Measurements from ENCODE around the gene DSCAML1. TPM values are rescaled to one million over a fixed set of nuclear protein-coding genes. Genes with fewer than 3 reads are reported as not detected.

DSCAML1 gene
- total and polyA plus RNA-seq, 5 donors from 2014 or later, result 0.08 to 1.6 (median 0.30) TPM; not detected in 1

GRCh38 chr11:117547195-117547850, 249.7 kb downstream of the DSCAML1 start:
- Histone ChIP-seq H3K27me3 (ENCODE audit: control insufficient read depth, insufficient read depth, low read length) (no peaks in the 10 kb centered on the region), H3K27ac (ENCODE audit: insufficient read depth, low read length, poor library complexity, severe bottlenecking) (no peak overlapping the region), H3K9me3 (ENCODE audit: control insufficient read depth in 2 of 2, low read length in 2 of 2) (no peaks in the 10 kb centered on the region), H3K4me3 (ENCODE audit: low read depth, low read length) (no peak overlapping the region), H3K4me1 (ENCODE audit: control insufficient read depth, insufficient read depth, low read length, poor library complexity, severe bottlenecking) (no peaks in the 10 kb centered on the region), H3K36me3 (ENCODE audit: control insufficient read depth, insufficient read depth, low read length) (no peaks in the 10 kb centered on the region)
- no peak overlapping the region for H3K4me3 Mint-ChIP-seq
- no peaks in the 10 kb centered on the region for H3K9me3 Mint-ChIP-seq
- H3K36me3 Mint-ChIP-seq, result no peaks in the 10 kb centered on the region
- no peak for ATAC-seq (ENCODE audit: low read depth in 2 of 2)
- peaks cover 8% of the 10 kb centered on the region for H3K27me3 Mint-ChIP-seq
- DNase-seq, result no peak
- no peaks in the 10 kb centered on the region for H3K4me1 Mint-ChIP-seq
- no peak overlapping the region for H3K27ac Mint-ChIP-seq

DNA sequence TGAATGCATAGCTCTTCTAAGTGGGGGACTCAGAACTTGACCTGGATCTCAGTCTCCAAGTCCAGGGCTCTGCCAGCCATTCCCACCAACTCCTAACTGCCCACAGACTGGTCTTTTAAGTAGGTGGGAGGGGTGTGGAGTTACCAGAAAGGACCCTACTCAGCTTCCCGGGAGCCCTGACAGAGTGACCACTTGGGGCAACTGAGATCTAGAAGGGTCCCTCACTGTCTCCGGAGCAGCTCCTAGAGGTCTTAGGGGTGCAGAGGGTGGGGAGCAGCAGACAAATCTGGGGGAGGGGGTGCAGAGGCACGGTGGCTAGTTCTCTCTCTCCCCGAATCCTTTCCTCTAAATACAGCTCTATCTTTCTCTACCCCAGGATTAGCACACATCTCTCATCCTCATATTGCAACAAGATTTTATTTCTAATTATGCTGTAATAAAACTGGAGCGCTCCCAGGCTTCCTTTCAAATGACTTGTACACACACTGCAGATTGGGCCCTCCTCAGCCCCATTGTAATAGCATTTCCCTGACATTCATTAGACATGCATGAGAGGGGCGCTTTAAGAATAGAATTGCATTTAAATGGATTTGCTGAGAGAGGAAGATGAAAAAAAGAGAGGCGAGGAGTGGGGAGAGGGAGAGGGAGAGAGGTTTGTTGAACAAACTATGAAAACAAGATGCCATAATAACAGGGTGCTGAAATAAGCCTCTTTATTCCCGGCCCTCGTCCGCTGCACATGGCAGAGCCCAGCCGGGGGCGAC, 250.4 kb downstream of the DSCAML1 start:
- Histone ChIP-seq H3K4me3 (ENCODE audit: low read depth, low read length) (no peak overlapping the region), H3K27me3 (ENCODE audit: control insufficient read depth, insufficient read depth, low read length) (no peaks in the 10 kb centered on the region), H3K4me1 (ENCODE audit: control insufficient read depth, insufficient read depth, low read length, poor library complexity, severe bottlenecking) (no peaks in the 10 kb centered on the region), H3K36me3 (ENCODE audit: control insufficient read depth, insufficient read depth, low read length) (no peaks in the 10 kb centered on the region), H3K27ac (ENCODE audit: insufficient read depth, low read length, poor library complexity, severe bottlenecking) (no peak overlapping the region), H3K9me3 (ENCODE audit: control insufficient read depth in 2 of 2, low read length in 2 of 2) (no peaks in the 10 kb centered on the region)
- no peaks in the 10 kb centered on the region for H3K4me1 Mint-ChIP-seq
- H3K9me3 Mint-ChIP-seq, result no peaks in the 10 kb centered on the region
- no peaks in the 10 kb centered on the region for H3K36me3 Mint-ChIP-seq
- H3K27me3 Mint-ChIP-seq, result peaks cover 8% of the 10 kb centered on the region
- no peak for DNase-seq
- peak overlapping the region in 1 of 3 donors; percentile 12 for H3K27ac Mint-ChIP-seq
- no peak overlapping the region for H3K4me3 Mint-ChIP-seq
- ATAC-seq (ENCODE audit: low read depth in 2 of 2), result no peak

DNA sequence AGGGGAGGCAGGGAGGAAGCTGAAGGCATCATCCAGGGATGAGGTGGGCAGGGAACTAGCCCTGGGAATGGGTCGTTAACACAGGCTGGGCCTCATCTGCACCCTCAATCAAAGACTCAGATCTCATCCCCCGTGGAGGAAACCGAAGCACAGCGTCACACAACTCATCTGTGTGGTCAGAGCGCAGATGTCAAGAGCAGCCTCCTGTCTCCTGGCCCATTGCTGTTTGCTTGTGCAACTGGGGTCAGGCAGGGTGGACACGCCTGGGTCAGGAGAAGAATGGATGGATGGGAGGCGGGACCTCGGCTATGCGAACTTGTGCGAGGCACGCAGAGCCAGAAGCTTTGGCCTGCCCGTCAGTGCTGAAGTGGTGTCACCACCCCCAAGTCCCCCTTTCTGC, 251.3 kb downstream of the DSCAML1 start:
- no peaks in the 10 kb centered on the region for H3K4me1 Mint-ChIP-seq
- no peak for ATAC-seq (ENCODE audit: low read depth in 2 of 2)
- H3K27ac ChIP-seq (ENCODE audit: insufficient read depth, low read length, poor library complexity, severe bottlenecking), result no peak overlapping the region
- H3K27me3 ChIP-seq (ENCODE audit: control insufficient read depth, insufficient read depth, low read length), result no peaks in the 10 kb centered on the region
- H3K27ac Mint-ChIP-seq, result no peak overlapping the region
- no peak for DNase-seq
- no peaks in the 10 kb centered on the region for H3K4me1 ChIP-seq (ENCODE audit: control insufficient read depth, insufficient read depth, low read length, poor library complexity, severe bottlenecking)
- H3K4me3 Mint-ChIP-seq, result no peak overlapping the region
- H3K36me3 ChIP-seq (ENCODE audit: control insufficient read depth, insufficient read depth, low read length), result no peaks in the 10 kb centered on the region
- no peak overlapping the region for H3K4me3 ChIP-seq (ENCODE audit: low read depth, low read length)
- H3K9me3 Mint-ChIP-seq, result no peaks in the 10 kb centered on the region
- H3K27me3 Mint-ChIP-seq, result peaks cover 8% of the 10 kb centered on the region
- H3K36me3 Mint-ChIP-seq, result no peaks in the 10 kb centered on the region
- no peaks in the 10 kb centered on the region for H3K9me3 ChIP-seq (ENCODE audit: control insufficient read depth in 2 of 2, low read length in 2 of 2)

DNA sequence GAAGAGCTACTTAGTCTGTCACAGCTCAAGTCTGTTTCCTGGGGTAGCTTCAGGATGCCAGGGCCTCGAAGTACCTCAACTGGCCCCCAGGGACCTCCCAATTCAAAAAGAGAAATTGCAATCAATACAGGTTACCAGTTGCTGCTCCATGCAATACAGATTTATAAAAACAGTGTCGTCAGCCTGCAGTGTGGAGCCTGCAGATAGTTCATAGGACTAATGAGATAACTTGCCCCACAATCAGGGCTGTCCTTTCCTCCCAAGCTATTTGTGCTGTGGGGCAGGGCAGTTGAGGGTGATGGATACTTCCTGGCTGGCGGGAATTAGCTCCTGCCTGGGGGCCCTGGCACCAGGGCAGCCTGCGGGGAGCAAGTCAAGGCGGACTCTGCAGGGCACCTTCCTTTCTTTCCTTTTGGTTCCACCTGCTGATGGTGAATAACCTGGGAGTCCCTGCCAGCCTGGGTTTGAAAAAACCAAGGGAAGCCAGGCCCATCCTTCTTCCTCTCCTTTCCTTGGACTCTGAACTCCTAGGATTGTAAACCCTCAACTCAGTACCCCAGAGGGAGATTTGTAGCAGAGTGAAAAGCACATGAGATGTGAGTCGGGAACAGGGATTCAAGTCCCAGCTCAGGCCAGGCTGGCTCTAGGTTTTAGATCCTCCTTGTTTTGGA, 252.8 kb downstream of the DSCAML1 start:
- H3K4me3 ChIP-seq (ENCODE audit: low read depth, low read length), result no peak overlapping the region
- ATAC-seq (ENCODE audit: low read depth in 2 of 2), result no peak
- H3K27me3 Mint-ChIP-seq, result peaks cover 5% of the 10 kb centered on the region
- peaks cover 0 to 2% (median 0%) of the 10 kb centered on the region in 7 donors for H3K9me3 Mint-ChIP-seq
- no peaks in the 10 kb centered on the region for H3K36me3 Mint-ChIP-seq
- H3K4me1 Mint-ChIP-seq, result no peaks in the 10 kb centered on the region
- no peaks in the 10 kb centered on the region for H3K27me3 ChIP-seq (ENCODE audit: control insufficient read depth, insufficient read depth, low read length)
- no peaks in the 10 kb centered on the region for H3K36me3 ChIP-seq (ENCODE audit: control insufficient read depth, insufficient read depth, low read length)
- DNase-seq, result no peak
- H3K9me3 ChIP-seq (ENCODE audit: control insufficient read depth in 2 of 2, low read length in 2 of 2), result no peaks in the 10 kb centered on the region
- no peak overlapping the region for H3K27ac ChIP-seq (ENCODE audit: insufficient read depth, low read length, poor library complexity, severe bottlenecking)
- no peak overlapping the region for H3K4me3 Mint-ChIP-seq
- H3K27ac Mint-ChIP-seq, result no peak overlapping the region
- no peaks in the 10 kb centered on the region for H3K4me1 ChIP-seq (ENCODE audit: control insufficient read depth, insufficient read depth, low read length, poor library complexity, severe bottlenecking)

GRCh38 chr11:117541211-117541610, 255.8 kb downstream of the DSCAML1 start:
- ATAC-seq (ENCODE audit: low read depth in 2 of 2) (no peak), DNase-seq (no peak)
- no peak overlapping the region for H3K27ac ChIP-seq (ENCODE audit: insufficient read depth, low read length, poor library complexity, severe bottlenecking)
- H3K4me3 ChIP-seq (ENCODE audit: low read depth, low read length), result no peak overlapping the region
- H3K4me3 Mint-ChIP-seq, result no peak overlapping the region
- no peaks in the 10 kb centered on the region for H3K36me3 Mint-ChIP-seq
- H3K4me1 Mint-ChIP-seq, result no peaks in the 10 kb centered on the region
- no peaks in the 10 kb centered on the region for H3K4me1 ChIP-seq (ENCODE audit: control insufficient read depth, insufficient read depth, low read length, poor library complexity, severe bottlenecking)
- no peaks in the 10 kb centered on the region for H3K36me3 ChIP-seq (ENCODE audit: control insufficient read depth, insufficient read depth, low read length)
- H3K27me3 ChIP-seq (ENCODE audit: control insufficient read depth, insufficient read depth, low read length), result no peaks in the 10 kb centered on the region
- H3K27me3 Mint-ChIP-seq, result peaks cover 12% of the 10 kb centered on the region
- no peak overlapping the region for H3K27ac Mint-ChIP-seq
- H3K9me3 Mint-ChIP-seq, result peaks cover 0 to 2% (median 0%) of the 10 kb centered on the region in 7 donors
- no peaks in the 10 kb centered on the region for H3K9me3 ChIP-seq (ENCODE audit: control insufficient read depth in 2 of 2, low read length in 2 of 2)

- H3K4me1 Mint-ChIP-seq, result no peaks in the 10 kb centered on the region
- H3K9me3 Mint-ChIP-seq, result peaks cover 0 to 2% (median 0%) of the 10 kb centered on the region in 7 donors
- peaks cover 7% of the 10 kb centered on the region for H3K27me3 Mint-ChIP-seq
- Histone ChIP-seq H3K4me3 (ENCODE audit: low read depth, low read length) (no peak overlapping the region), H3K9me3 (ENCODE audit: control insufficient read depth in 2 of 2, low read length in 2 of 2) (no peaks in the 10 kb centered on the region), H3K36me3 (ENCODE audit: control insufficient read depth, insufficient read depth, low read length) (no peaks in the 10 kb centered on the region), H3K27ac (ENCODE audit: insufficient read depth, low read length, poor library complexity, severe bottlenecking) (no peak overlapping the region), H3K4me1 (ENCODE audit: control insufficient read depth, insufficient read depth, low read length, poor library complexity, severe bottlenecking) (no peaks in the 10 kb centered on the region), H3K27me3 (ENCODE audit: control insufficient read depth, insufficient read depth, low read length) (no peaks in the 10 kb centered on the region)
- no peaks in the 10 kb centered on the region for H3K36me3 Mint-ChIP-seq
- H3K4me3 Mint-ChIP-seq, result no peak overlapping the region
- ATAC-seq (ENCODE audit: low read depth in 2 of 2) (no peak), DNase-seq (no peak)
- no peak overlapping the region for H3K27ac Mint-ChIP-seq
Measured at GRCh38 chr11:117538263-117539135, 258.5 kb downstream of the DSCAML1 start.

GRCh38 chr11:117535850-117536411, 261.1 kb downstream of the DSCAML1 start:
- no peak overlapping the region for H3K27ac ChIP-seq (ENCODE audit: insufficient read depth, low read length, poor library complexity, severe bottlenecking)
- H3K9me3 ChIP-seq (ENCODE audit: control insufficient read depth in 2 of 2, low read length in 2 of 2), result no peaks in the 10 kb centered on the region
- Mint-ChIP-seq H3K36me3 (no peaks in the 10 kb centered on the region), H3K9me3 (peaks cover 0 to 2% (median 0%) of the 10 kb centered on the region in 7 donors), H3K27me3 (peaks cover 7% of the 10 kb centered on the region), H3K27ac (no peak overlapping the region), H3K4me3 (no peak overlapping the region), H3K4me1 (no peaks in the 10 kb centered on the region)
- DNase-seq, result no peak
- H3K36me3 ChIP-seq (ENCODE audit: control insufficient read depth, insufficient read depth, low read length), result no peaks in the 10 kb centered on the region
- ATAC-seq (ENCODE audit: low read depth in 2 of 2), result no peak
- H3K4me3 ChIP-seq (ENCODE audit: low read depth, low read length), result no peak overlapping the region
- no peaks in the 10 kb centered on the region for H3K4me1 ChIP-seq (ENCODE audit: control insufficient read depth, insufficient read depth, low read length, poor library complexity, severe bottlenecking)
- no peaks in the 10 kb centered on the region for H3K27me3 ChIP-seq (ENCODE audit: control insufficient read depth, insufficient read depth, low read length)
